ENCODE measurements around the gene ABCA3.
A peak's percentile ranks its signal among the peaks of the same experiment; 100 is the strongest.

ABCA3 gene

GRCh38 chr16:2358811-2359210 is 18.3 kb upstream of the ABCA3 start:
- Histone ChIP-seq H3K27me3 (ENCODE audit: control insufficient read depth in 5 of 5, insufficient read depth in 4 of 5, low read length in 5 of 5) (peaks cover 0 to 4% (median 0%) of the 10 kb centered on the region in 5 donors), H3K4me1 (ENCODE audit: control insufficient read depth in 5 of 5, insufficient read depth in 5 of 5, low read length in 5 of 5) (no peaks in the 10 kb centered on the region), H3K27ac (ENCODE audit: low read depth, low read length) (no peak overlapping the region), H3K4me3 (ENCODE audit: low read depth in 1 of 5, low read length in 5 of 5) (no peak overlapping the region), H3K9ac (ENCODE audit: low read length in 5 of 5) (no peak overlapping the region), H3K36me3 (ENCODE audit: control insufficient read depth in 5 of 5, insufficient read depth in 5 of 5, low read length in 5 of 5) (no peaks in the 10 kb centered on the region), H3K9me3 (ENCODE audit: control insufficient read depth in 5 of 5, low read length in 5 of 5) (no peaks in the 10 kb centered on the region)

- no peaks in the 10 kb centered on the region for H3K4me1 ChIP-seq (ENCODE audit: control insufficient read depth in 5 of 5, insufficient read depth in 5 of 5, low read length in 5 of 5)
- H3K9me3 ChIP-seq (ENCODE audit: control insufficient read depth in 5 of 5, low read length in 5 of 5) = no peaks in the 10 kb centered on the region
- peaks cover 0 to 4% (median 0%) of the 10 kb centered on the region in 5 donors for H3K27me3 ChIP-seq (ENCODE audit: control insufficient read depth in 5 of 5, insufficient read depth in 4 of 5, low read length in 5 of 5)
- H3K4me3 ChIP-seq (ENCODE audit: low read depth in 1 of 5, low read length in 5 of 5) = no peak overlapping the region
- H3K36me3 ChIP-seq (ENCODE audit: control insufficient read depth in 5 of 5, insufficient read depth in 5 of 5, low read length in 5 of 5) = no peaks in the 10 kb centered on the region
- H3K9ac ChIP-seq (ENCODE audit: low read length in 5 of 5) = no peak overlapping the region
- no peak overlapping the region for H3K27ac ChIP-seq (ENCODE audit: low read depth, low read length)
Observed at GRCh38 chr16:2357331-2357730, 16.8 kb upstream of the ABCA3 start.

GRCh38 chr16:2350500-2350899 is 10.0 kb upstream of the ABCA3 start:
- H3K27me3 ChIP-seq (ENCODE audit: control insufficient read depth in 5 of 5, insufficient read depth in 4 of 5, low read length in 5 of 5) = no peaks in the 10 kb centered on the region
- no peak overlapping the region for H3K4me3 ChIP-seq (ENCODE audit: low read depth in 1 of 5, low read length in 5 of 5)
- H3K4me1 ChIP-seq (ENCODE audit: control insufficient read depth in 5 of 5, insufficient read depth in 5 of 5, low read length in 5 of 5) = no peaks in the 10 kb centered on the region
- H3K9me3 ChIP-seq (ENCODE audit: control insufficient read depth in 5 of 5, low read length in 5 of 5) = no peaks in the 10 kb centered on the region
- H3K9ac ChIP-seq (ENCODE audit: low read length in 5 of 5) = no peak overlapping the region
- no peak overlapping the region for H3K27ac ChIP-seq (ENCODE audit: low read depth, low read length)
- H3K36me3 ChIP-seq (ENCODE audit: control insufficient read depth in 5 of 5, insufficient read depth in 5 of 5, low read length in 5 of 5) = no peaks in the 10 kb centered on the region

- no peaks in the 10 kb centered on the region for H3K36me3 ChIP-seq (ENCODE audit: control insufficient read depth in 5 of 5, insufficient read depth in 5 of 5, low read length in 5 of 5)
- no peak overlapping the region for H3K27ac ChIP-seq (ENCODE audit: low read depth, low read length)
- no peaks in the 10 kb centered on the region for H3K27me3 ChIP-seq (ENCODE audit: control insufficient read depth in 5 of 5, insufficient read depth in 4 of 5, low read length in 5 of 5)
- H3K4me3 ChIP-seq (ENCODE audit: low read depth in 1 of 5, low read length in 5 of 5) = no peak overlapping the region
- no peak overlapping the region for H3K9ac ChIP-seq (ENCODE audit: low read length in 5 of 5)
- no peaks in the 10 kb centered on the region for H3K9me3 ChIP-seq (ENCODE audit: control insufficient read depth in 5 of 5, low read length in 5 of 5)
- peaks cover 0 to 19% (median 12%) of the 10 kb centered on the region in 5 donors for H3K4me1 ChIP-seq (ENCODE audit: control insufficient read depth in 5 of 5, insufficient read depth in 5 of 5, low read length in 5 of 5)
Observed at GRCh38 chr16:2343211-2343610, 2.7 kb upstream of the ABCA3 start.

- Histone ChIP-seq H3K36me3 (ENCODE audit: control insufficient read depth in 5 of 5, insufficient read depth in 5 of 5, low read length in 5 of 5) (no peaks in the 10 kb centered on the region), H3K4me1 (ENCODE audit: control insufficient read depth in 5 of 5, insufficient read depth in 5 of 5, low read length in 5 of 5) (peaks cover 0 to 19% (median 12%) of the 10 kb centered on the region in 5 donors), H3K9me3 (ENCODE audit: control insufficient read depth in 5 of 5, low read length in 5 of 5) (no peaks in the 10 kb centered on the region), H3K9ac (ENCODE audit: low read length in 5 of 5) (peak overlapping the region in 1 of 5 donors; percentile 56), H3K27me3 (ENCODE audit: control insufficient read depth in 5 of 5, insufficient read depth in 4 of 5, low read length in 5 of 5) (no peaks in the 10 kb centered on the region), H3K4me3 (ENCODE audit: low read depth in 1 of 5, low read length in 5 of 5) (peak overlapping the region in 1 of 5 donors; percentile 46), H3K27ac (ENCODE audit: low read depth, low read length) (no peak overlapping the region)
Observed at GRCh38 chr16:2341456-2342447, 1.2 kb upstream of the ABCA3 start.

GRCh38 chr16:2339521-2340484 is 725 bp downstream of the ABCA3 start:
- Histone ChIP-seq H3K4me3 (ENCODE audit: low read depth in 1 of 5, low read length in 5 of 5) (peak overlapping the region; percentile 68 to 80 (median 74)), H3K9me3 (ENCODE audit: control insufficient read depth in 5 of 5, low read length in 5 of 5) (no peaks in the 10 kb centered on the region), H3K9ac (ENCODE audit: low read length in 5 of 5) (peak overlapping the region in 4 of 5 donors; percentile 38 to 84 (median 78)), H3K27ac (ENCODE audit: low read depth, low read length) (no peak overlapping the region), H3K36me3 (ENCODE audit: control insufficient read depth in 5 of 5, insufficient read depth in 5 of 5, low read length in 5 of 5) (no peaks in the 10 kb centered on the region), H3K27me3 (ENCODE audit: control insufficient read depth in 5 of 5, insufficient read depth in 4 of 5, low read length in 5 of 5) (no peaks in the 10 kb centered on the region), H3K4me1 (ENCODE audit: control insufficient read depth in 5 of 5, insufficient read depth in 5 of 5, low read length in 5 of 5) (peaks cover 0 to 19% (median 12%) of the 10 kb centered on the region in 5 donors)

GRCh38 chr16:2337431-2338296 is 2.9 kb downstream of the ABCA3 start:
- H3K9me3 ChIP-seq (ENCODE audit: control insufficient read depth in 5 of 5, low read length in 5 of 5) = no peaks in the 10 kb centered on the region
- no peak overlapping the region for H3K9ac ChIP-seq (ENCODE audit: low read length in 5 of 5)
- H3K27ac ChIP-seq (ENCODE audit: low read depth, low read length) = no peak overlapping the region
- H3K27me3 ChIP-seq (ENCODE audit: control insufficient read depth in 5 of 5, insufficient read depth in 4 of 5, low read length in 5 of 5) = no peaks in the 10 kb centered on the region
- no peak overlapping the region for H3K4me3 ChIP-seq (ENCODE audit: low read depth in 1 of 5, low read length in 5 of 5)
- peaks cover 0 to 23% (median 17%) of the 10 kb centered on the region in 5 donors for H3K4me1 ChIP-seq (ENCODE audit: control insufficient read depth in 5 of 5, insufficient read depth in 5 of 5, low read length in 5 of 5)
- no peaks in the 10 kb centered on the region for H3K36me3 ChIP-seq (ENCODE audit: control insufficient read depth in 5 of 5, insufficient read depth in 5 of 5, low read length in 5 of 5)

- Histone ChIP-seq H3K9me3 (ENCODE audit: control insufficient read depth in 5 of 5, low read length in 5 of 5) (no peaks in the 10 kb centered on the region), H3K4me1 (ENCODE audit: control insufficient read depth in 5 of 5, insufficient read depth in 5 of 5, low read length in 5 of 5) (peaks cover 0 to 17% (median 12%) of the 10 kb centered on the region in 5 donors), H3K4me3 (ENCODE audit: low read depth in 1 of 5, low read length in 5 of 5) (no peak overlapping the region), H3K9ac (ENCODE audit: low read length in 5 of 5) (no peak overlapping the region), H3K36me3 (ENCODE audit: control insufficient read depth in 5 of 5, insufficient read depth in 5 of 5, low read length in 5 of 5) (no peaks in the 10 kb centered on the region), H3K27me3 (ENCODE audit: control insufficient read depth in 5 of 5, insufficient read depth in 4 of 5, low read length in 5 of 5) (no peaks in the 10 kb centered on the region), H3K27ac (ENCODE audit: low read depth, low read length) (no peak overlapping the region)
Observed at GRCh38 chr16:2335286-2335895, 5.1 kb downstream of the ABCA3 start.
